GM12873 (cell line): ENCODE measurements around the gene SMOC2.

Experiments
- TF ChIP-seq, protein P1 (sequence below): IDR thresholded peaks from 2 replicates; pipeline ENCODE4 v1.5.1; 2012; ENCODE audit warnings: low read depth, mild to moderate bottlenecking, moderate library complexity, low read length, control low read depth; ENCODE audit not compliant: insufficient read depth; ENCODE audit errors: missing control alignments

SMOC2 gene

DNA sequence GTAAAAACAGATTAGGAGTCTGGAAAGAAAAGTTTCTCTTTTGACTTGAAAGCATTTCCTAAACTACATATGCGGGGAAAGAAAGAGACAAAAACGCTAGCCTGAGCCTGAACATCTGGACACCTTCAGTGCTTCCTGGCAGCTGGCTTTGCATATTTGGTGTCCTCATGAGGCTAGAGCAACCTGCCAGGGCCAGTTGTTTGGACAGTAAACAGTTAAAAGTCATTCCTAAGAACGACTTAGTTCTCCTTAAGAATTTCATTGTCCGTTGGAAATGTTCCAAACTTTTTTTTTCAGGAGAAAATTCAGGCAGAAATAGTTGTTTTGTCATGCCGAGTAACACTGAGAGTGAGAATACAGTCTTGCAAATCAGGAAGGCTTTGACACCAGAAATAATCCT, 199.8 kb downstream of the SMOC2 start:
- TF ChIP-seq, protein P1, sequence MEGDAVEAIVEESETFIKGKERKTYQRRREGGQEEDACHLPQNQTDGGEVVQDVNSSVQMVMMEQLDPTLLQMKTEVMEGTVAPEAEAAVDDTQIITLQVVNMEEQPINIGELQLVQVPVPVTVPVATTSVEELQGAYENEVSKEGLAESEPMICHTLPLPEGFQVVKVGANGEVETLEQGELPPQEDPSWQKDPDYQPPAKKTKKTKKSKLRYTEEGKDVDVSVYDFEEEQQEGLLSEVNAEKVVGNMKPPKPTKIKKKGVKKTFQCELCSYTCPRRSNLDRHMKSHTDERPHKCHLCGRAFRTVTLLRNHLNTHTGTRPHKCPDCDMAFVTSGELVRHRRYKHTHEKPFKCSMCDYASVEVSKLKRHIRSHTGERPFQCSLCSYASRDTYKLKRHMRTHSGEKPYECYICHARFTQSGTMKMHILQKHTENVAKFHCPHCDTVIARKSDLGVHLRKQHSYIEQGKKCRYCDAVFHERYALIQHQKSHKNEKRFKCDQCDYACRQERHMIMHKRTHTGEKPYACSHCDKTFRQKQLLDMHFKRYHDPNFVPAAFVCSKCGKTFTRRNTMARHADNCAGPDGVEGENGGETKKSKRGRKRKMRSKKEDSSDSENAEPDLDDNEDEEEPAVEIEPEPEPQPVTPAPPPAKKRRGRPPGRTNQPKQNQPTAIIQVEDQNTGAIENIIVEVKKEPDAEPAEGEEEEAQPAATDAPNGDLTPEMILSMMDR: no peak

- TF ChIP-seq, protein P1: no peak
These were observed 200.5 kb downstream of the SMOC2 start for GRCh38 chr6:168641446-168641845.

- TF ChIP-seq, protein P1: no peak
These were observed 202.4 kb downstream of the SMOC2 start for GRCh38 chr6:168643401-168643800.

- TF ChIP-seq, protein P1: no peak
These were observed 204.3 kb downstream of the SMOC2 start for GRCh38 chr6:168645326-168645725.

GRCh38 chr6:168647271-168647670, 206.3 kb downstream of the SMOC2 start:
- TF ChIP-seq, protein P1: no peak

DNA sequence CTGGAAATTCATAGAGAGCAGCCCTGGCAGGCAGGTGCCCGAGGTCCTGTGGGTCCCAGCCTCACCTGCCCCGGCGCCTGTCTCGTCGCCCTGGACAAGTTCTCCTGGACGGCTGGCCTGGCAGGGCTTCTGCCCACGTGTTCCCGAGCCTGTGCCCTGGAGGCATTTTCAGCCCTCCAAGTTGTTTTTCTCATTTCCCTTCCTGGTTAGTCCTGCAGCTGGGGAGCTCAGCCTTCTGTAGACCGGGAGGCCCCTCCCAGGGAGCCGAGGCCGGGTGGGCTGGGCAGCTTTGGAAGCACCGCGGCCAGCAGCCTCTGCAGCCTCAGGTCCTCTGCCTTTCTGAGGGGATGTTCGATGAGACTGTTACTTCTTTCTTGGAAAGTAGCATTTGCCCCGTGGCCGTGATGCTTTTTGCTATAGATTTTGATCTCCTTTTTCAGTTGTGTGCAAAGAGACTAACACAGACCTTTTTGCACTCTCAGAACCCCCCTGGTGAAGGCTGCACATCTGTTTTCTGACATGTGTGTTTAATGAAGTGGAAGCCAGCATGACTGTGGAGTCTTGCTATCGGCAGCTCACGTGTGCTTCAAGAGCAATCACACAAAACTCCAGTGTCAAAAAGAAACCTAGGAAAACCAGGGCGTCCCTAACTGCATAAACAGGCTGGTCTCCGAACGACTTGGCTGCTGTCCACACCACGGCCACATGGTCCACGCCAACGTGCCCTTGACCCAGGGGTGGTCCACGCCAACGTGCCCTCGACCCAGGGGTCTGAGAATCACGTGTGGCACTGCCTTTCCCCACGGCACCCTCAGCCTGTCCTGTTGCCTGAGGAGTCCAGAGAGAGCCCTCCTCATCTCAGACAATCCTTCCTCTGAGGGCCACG, 207.5 kb downstream of the SMOC2 start:
- TF ChIP-seq, protein P1: no peak

DNA sequence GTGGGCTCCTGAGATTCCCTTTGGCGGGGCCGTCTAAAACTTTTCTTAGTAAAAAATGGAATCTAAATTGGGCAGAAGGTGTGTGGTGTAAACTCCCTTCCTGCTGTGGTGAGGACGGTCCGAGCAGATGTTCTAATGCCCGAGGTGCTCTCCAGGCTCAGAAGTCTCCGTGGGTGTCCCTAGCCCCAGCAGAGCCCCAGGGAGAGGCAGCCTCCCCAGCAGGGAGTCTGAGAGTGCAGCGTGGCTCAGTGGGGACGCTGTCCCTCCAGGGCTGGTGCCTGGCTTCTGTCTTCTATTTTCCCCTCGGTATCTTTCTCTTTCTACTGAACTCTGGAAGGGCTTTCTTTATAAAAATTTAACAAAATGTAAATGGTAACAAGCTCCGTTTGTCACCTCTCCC, 208.2 kb downstream of the SMOC2 start:
- TF ChIP-seq, protein P1: no peak
